K562 (cell line): ENCODE measurements around the gene C17orf78. TPM values are rescaled to one million over a fixed set of nuclear protein-coding genes. Genes with fewer than 3 reads are reported as not detected.
A peak's percentile ranks its signal among the peaks of the same experiment; 100 is the strongest.

ENCODE experiments used
- ATF3 ChIP-seq, 2 experiments: fragments of 450-650 bp in 1 of 2; sonication (generic) in 1 of 2; formaldehyde crosslinking in 1 of 2; IDR thresholded peaks in 1 of 2; conservative IDR thresholded peaks in 1 of 2; 2 replicates each; pipeline versions ENCODE4 v1.6.1 to v1.8.1; 2016 to 2023; ENCODE audit warnings: mild to moderate bottlenecking in 2 of 2, moderate library complexity in 2 of 2, inconsistent platforms in 1 of 2, missing genetic modification reagents in 1 of 2
- ATF6 ChIP-seq: sonication (generic); formaldehyde crosslinking; IDR thresholded peaks from 2 replicates; pipeline ENCODE4 v1.4.0; 2020; ENCODE audit warnings: mild to moderate bottlenecking, missing genetic modification reagents
- CBX5 ChIP-seq: IDR thresholded peaks from 2 replicates; pipeline ENCODE4 v1.6.1; 2014; ENCODE audit warnings: low read depth, borderline replicate concordance
- CREBBP ChIP-seq: IDR thresholded peaks from one replicate; pipeline ENCODE4 v1.6.1; 2012; ENCODE audit warnings: low read depth, mild to moderate bottlenecking, control low read depth, inconsistent platforms, low read length
- FOXJ2 ChIP-seq: fragments of 200-800 bp; sonication (Bioruptor generic); IDR thresholded peaks from 2 replicates; pipeline ENCODE4 v1.6.1; 2016; ENCODE audit warnings: missing genetic modification characterization, missing compliant biosample characterization
- FOXP1 ChIP-seq: sonication (generic); formaldehyde crosslinking; IDR thresholded peaks from 2 replicates; pipeline ENCODE4 v1.8.0; 2022; ENCODE audit warnings: mild to moderate bottlenecking, missing genetic modification reagents
- PATZ1 ChIP-seq: fragments of 250-450 bp; sonication (Bioruptor Pico); IDR thresholded peaks from 2 replicates; pipeline ENCODE4 v1.5.0; 2020; ENCODE audit warnings: mild to moderate bottlenecking, borderline replicate concordance
- PKNOX1 ChIP-seq: fragments of 450-650 bp; IDR thresholded peaks from 2 replicates; pipeline ENCODE4 v1.6.1; 2016
- POLR2B ChIP-seq: fragments of 450-650 bp; IDR thresholded peaks from 2 replicates; pipeline ENCODE4 v1.6.1; 2018; ENCODE audit warnings: low read depth; ENCODE audit not compliant: partially characterized antibody
- RFX1 ChIP-seq: fragments of 450-650 bp; IDR thresholded peaks from 2 replicates; pipeline ENCODE4 v1.6.1; 2016; ENCODE audit warnings: mild to moderate bottlenecking, moderate library complexity
- SP1 ChIP-seq: sonication (generic); formaldehyde crosslinking; IDR thresholded peaks from 2 replicates; pipeline ENCODE4 v1.8.1; 2022; ENCODE audit warnings: mild to moderate bottlenecking, missing genetic modification reagents
- THRA ChIP-seq: fragments of 450-650 bp; IDR thresholded peaks from 2 replicates; pipeline ENCODE4 v1.6.1; 2017; ENCODE audit warnings: mild to moderate bottlenecking, moderate library complexity
- ZBTB17 ChIP-seq: fragments of 450-650 bp; formaldehyde crosslinking; IDR thresholded peaks from 2 replicates; pipeline ENCODE4 v1.4.0; 2020; ENCODE audit warnings: mild to moderate bottlenecking
- ZNF507 ChIP-seq: conservative IDR thresholded peaks from 2 replicates; pipeline ENCODE4 v1.6.1; 2017; ENCODE audit warnings: missing genetic modification characterization, missing compliant biosample characterization
- ZNF655 ChIP-seq: fragments of 250-450 bp; sonication (Bioruptor Pico); IDR thresholded peaks from 2 replicates; pipeline ENCODE4 v1.5.0; 2021
- ZNF668 ChIP-seq: fragments of 250-450 bp; sonication (Bioruptor Pico); IDR thresholded peaks from 2 replicates; pipeline ENCODE4 v1.8.0; 2022; ENCODE audit warnings: mild to moderate bottlenecking, inconsistent platforms
- ZNF696 ChIP-seq: fragments of 250-450 bp; sonication (Bioruptor Pico); conservative IDR thresholded peaks from 2 replicates; pipeline ENCODE4 v1.4.0; 2020; ENCODE audit warnings: mild to moderate bottlenecking, moderate library complexity
- polyA plus RNA-seq, 8 experiments: library from polyadenylated mRNA; depleted of rRNA in 4 of 8; stranded (reverse) in 5 of 8; unstranded in 3 of 8; fragments of >200 nt; fragmentation: Nextera tagmentation in 2 of 8; fragmentation: Illumina TruSeq in 1 of 8; extraction: Ambion mirVana in 2 of 8; extraction: Trizol in 1 of 8; gene quantifications; 2 replicates each; pipeline versions ENCODE4 v1.2.1 to v1.2.3, GENCODE V29; 2011 to 2014; ENCODE audit warnings: inconsistent platforms in 1 of 8, missing spikeins in 1 of 8
- total RNA-seq, 7 experiments: library from RNA; depleted of rRNA in 6 of 7; stranded (reverse); fragments of >200 nt in 6 of 7; fragmentation: Illumina TruSeq in 2 of 7; extraction: Trizol in 2 of 7; gene quantifications; 2 replicates each; pipeline versions ENCODE4 v1.2.1 to v1.2.3, GENCODE V29; 2011 to 2021; ENCODE audit warnings: low replicate concordance in 1 of 7

The C17orf78 gene
- total and polyA plus RNA-seq, 9 of the 15 experiments (the other 6 are each of a cell fraction or from before 2014, with no cell fraction given) = not detected

GRCh38 chr17:37358830-37359681, 16.7 kb upstream of the C17orf78 start (continued):
- TF ChIP-seq ATF6 (CRISPR knock-in tag) (no peak), FOXP1 (no peak), PKNOX1 (peak; percentile 75), PATZ1 (CRISPR knock-in tag) (no peak), ZNF696 (CRISPR knock-in tag) (no peak), THRA (no peak), CBX5 (no peak), RFX1 (no peak), ATF3 (IDR thresholded peaks at IDR 0.05) (no peak), ATF3 (CRISPR knock-in tag; conservative IDR thresholded peaks at IDR 0.05) (no peak), SP1 (CRISPR knock-in tag) (peak; percentile 48), POLR2B (peak; percentile 50), ZNF668 (CRISPR knock-in tag) (no peak), FOXJ2 (tag) (no peak), ZBTB17 (no peak), ZNF655 (CRISPR knock-in tag) (no peak), ZNF507 (no peak), CREBBP (no peak)
